HFF-Myc (cell line): ENCODE data around the gene TES.

Experiments used
- DNase-seq: peaks from one replicate; pipeline ENCODE4 v3.0.0-alpha.2; 2011; ENCODE audit warnings: low read depth; ENCODE audit errors: extremely low read depth
- H3K4me3 ChIP-seq: replicated peaks from 2 replicates; pipeline ENCODE4 v1.5.1; 2011; ENCODE audit warnings: low read depth, mild to moderate bottlenecking, control low read depth, low read length
- CTCF ChIP-seq: IDR thresholded peaks from 2 replicates; pipeline ENCODE4 v1.5.1; 2012; ENCODE audit warnings: mild to moderate bottlenecking, low read depth, low read length, control low read depth; ENCODE audit errors: missing control alignments

TES gene

GRCh38 chr7:116218747-116219146 lies 8.4 kb downstream of the TES start:
- DNase-seq = no peak
- TF ChIP-seq CTCF = no peak
- H3K4me3 ChIP-seq = no peak overlapping the region

- H3K4me3 ChIP-seq = no peak overlapping the region
- TF ChIP-seq CTCF = no peak
- no peak for DNase-seq
Measured at GRCh38 chr7:116219288-116219687, 8.9 kb downstream of the TES start.

- no peak for TF ChIP-seq CTCF
- no peak for DNase-seq
- no peak overlapping the region for H3K4me3 ChIP-seq
Measured at GRCh38 chr7:116219834-116220233, 9.5 kb downstream of the TES start.

- no peak for DNase-seq
- no peak overlapping the region for H3K4me3 ChIP-seq
- TF ChIP-seq CTCF = no peak
Measured at GRCh38 chr7:116222501-116222900, 12.2 kb downstream of the TES start.

GRCh38 chr7:116223588-116223987 lies 13.2 kb downstream of the TES start:
- no peak for DNase-seq
- H3K4me3 ChIP-seq = no peak overlapping the region
- TF ChIP-seq CTCF = no peak

GRCh38 chr7:116224492-116225098 lies 14.3 kb downstream of the TES start:
- no peak overlapping the region for H3K4me3 ChIP-seq

More at GRCh38 chr7:116224492-116225098, 14.3 kb downstream of the TES start:
- no peak for DNase-seq
- no peak for TF ChIP-seq CTCF
